DMS 273 treated with DMSO at 0.1 percent for 48 hours (cell line): ENCODE measurements around the gene RBM20.
"Not testable (repeated sequence)": the region's sequence is repeated elsewhere in the genome, so short reads cannot be mapped to it uniquely, and the experiment has no call there.

Experiments
- DNase-seq: peaks from one replicate; lab custom pipeline; 2025; lab: John Stamatoyannopoulos, UW

RBM20 gene

GRCh38 chr10:110679486-110680272, 35.5 kb downstream of the RBM20 start:
- peak; percentile 70 for DNase-seq

GRCh38 chr10:110680273-110681020, 36.3 kb downstream of the RBM20 start:
- DNase-seq = no peak

- no peak for DNase-seq
These were observed 37.0 kb downstream of the RBM20 start for GRCh38 chr10:110681023-110681681.

DNA sequence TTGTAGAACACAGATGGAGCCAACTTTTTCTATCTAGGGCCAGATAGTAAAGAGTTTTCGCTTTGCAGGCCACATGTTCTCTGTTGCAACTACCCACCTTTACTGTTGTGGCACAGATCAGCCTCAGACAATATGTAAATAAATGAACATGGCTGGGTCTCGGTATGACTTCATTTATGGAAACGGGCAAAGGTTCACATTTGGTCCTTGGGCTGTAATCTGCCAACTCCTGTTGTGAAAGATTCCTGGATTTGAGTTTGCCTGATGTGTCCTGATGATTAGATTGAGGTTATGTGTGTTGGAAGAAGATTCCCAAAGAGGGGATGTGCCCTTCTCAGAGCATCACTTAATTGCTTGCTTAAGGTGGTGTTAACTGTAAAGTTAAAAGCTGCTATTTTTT, 38.2 kb downstream of the RBM20 start:
- DNase-seq = no peak

GRCh38 chr10:110684800-110685446, 40.8 kb downstream of the RBM20 start:
- no peak for DNase-seq

GRCh38 chr10:110686047-110686446, 41.9 kb downstream of the RBM20 start:
- no peak for DNase-seq

DNA sequence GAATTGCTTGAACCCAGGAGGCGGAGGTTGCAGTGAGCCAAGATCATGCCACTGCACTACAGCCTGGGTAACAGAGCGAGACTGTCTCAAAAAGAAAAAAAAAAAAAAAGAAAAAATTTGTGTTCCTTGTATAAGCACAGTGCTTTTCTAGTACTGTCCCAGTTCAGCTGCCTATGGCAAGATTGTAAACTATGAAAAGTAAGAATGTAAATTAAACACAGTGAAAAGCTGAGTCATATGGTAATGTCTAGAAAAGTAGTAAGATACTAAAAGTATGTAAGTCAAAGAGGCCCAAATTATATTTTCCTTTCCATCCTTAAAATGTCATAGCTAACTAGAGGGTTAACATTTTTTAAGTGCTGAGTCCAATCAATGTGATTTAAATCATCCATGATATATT, 42.8 kb downstream of the RBM20 start:
- DNase-seq = no peak

- DNase-seq = no peak
These were observed 43.3 kb downstream of the RBM20 start for GRCh38 chr10:110687400-110687799.

- no peak for DNase-seq
These were observed 47.0 kb downstream of the RBM20 start for GRCh38 chr10:110691139-110691538.

GRCh38 chr10:110694263-110694662, 50.1 kb downstream of the RBM20 start:
- no peak for DNase-seq

GRCh38 chr10:110694820-110695538, 50.8 kb downstream of the RBM20 start:
- no peak for DNase-seq

GRCh38 chr10:110695539-110695886, 51.4 kb downstream of the RBM20 start:
- no peak for DNase-seq

- no peak for DNase-seq
These were observed 52.3 kb downstream of the RBM20 start for GRCh38 chr10:110696436-110696835.

DNA sequence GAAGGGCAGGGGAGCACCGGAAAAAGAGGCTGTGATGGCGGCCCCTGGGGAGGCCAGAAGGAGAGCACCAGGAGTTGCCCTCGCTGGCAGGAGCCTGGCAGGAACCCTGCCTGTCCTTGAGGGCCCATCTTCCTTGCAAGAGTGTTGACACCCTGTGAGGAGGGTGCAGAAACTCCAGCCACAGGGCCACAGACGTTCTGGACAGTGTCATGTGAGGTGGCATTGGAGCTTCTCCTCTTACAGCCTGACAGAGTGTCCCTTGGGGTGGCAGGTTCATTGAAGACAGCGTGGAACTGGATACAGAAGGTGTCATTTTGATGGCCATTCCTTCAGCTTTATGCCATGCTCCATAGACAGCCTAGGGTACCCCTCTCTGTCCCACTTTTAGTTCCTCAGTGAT, 54.2 kb downstream of the RBM20 start:
- DNase-seq = no peak

GRCh38 chr10:110698782-110699201, 54.7 kb downstream of the RBM20 start:
- no peak for DNase-seq

DNA sequence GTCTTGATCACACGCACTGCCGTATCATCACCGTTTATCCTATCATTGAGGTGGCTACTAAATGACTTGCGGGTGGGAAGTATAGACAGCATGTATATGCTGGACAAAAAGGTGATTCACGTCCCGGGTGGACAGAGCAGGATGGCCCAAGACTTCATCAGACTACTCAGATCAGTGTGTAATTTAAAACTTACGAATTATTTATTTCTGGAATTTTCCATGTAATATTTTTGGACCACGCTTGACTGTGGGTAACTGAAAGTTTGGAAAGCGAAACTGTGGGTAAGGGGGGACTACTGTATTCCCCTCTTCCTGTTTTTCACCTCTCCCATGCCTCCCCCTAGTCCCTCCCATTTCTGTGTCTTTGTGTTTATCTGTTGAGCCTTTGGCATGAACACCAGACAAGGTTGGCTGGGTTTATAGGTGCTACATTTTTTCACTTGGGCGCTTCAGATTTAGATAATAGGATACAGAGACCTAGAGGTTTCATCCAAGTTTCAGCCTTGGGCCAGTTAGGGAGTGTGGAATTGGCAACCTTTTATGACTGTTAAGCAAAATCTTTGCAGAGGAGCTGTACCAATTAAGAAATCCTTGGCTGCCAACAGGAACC, 55.8 kb downstream of the RBM20 start:
- DNase-seq = no peak

DNA sequence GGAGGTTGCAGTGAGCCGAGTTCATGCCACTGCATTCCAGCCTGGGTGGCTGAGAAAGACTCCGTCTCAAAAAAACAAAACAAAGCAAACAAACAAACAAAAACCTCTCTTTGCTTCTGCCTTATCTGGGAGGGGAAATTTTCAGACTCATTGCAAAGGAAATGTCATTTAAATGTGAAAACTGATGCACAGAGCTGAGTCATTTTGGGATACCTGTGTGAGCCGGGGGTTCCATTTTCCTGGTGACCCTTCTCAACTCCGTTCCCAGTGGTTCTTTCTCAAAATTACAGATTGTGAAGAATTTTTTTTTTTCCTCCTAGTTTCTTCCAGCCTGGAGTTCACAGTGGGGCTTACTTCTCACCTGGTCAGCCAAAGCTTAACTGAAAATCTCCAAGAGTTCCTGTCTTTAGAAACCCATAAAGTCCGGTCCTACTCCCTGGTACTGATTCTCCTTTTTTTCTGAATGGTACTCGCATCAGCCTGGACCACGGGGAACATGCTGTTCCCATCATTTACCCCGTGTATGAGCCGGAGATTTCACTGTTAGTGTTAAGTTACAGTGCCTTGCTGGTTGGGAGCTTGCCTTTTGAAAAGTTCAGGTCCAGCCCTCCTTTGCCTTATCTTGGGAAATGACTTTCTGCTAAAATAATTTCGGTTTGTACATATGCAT, 56.9 kb downstream of the RBM20 start:
- DNase-seq = no peak

- DNase-seq = no peak
These were observed 57.5 kb downstream of the RBM20 start for GRCh38 chr10:110701617-110701971.

GRCh38 chr10:110704070-110704469, 59.9 kb downstream of the RBM20 start:
- no peak for DNase-seq

GRCh38 chr10:110704906-110705476, 60.9 kb downstream of the RBM20 start:
- no peak for DNase-seq

DNA sequence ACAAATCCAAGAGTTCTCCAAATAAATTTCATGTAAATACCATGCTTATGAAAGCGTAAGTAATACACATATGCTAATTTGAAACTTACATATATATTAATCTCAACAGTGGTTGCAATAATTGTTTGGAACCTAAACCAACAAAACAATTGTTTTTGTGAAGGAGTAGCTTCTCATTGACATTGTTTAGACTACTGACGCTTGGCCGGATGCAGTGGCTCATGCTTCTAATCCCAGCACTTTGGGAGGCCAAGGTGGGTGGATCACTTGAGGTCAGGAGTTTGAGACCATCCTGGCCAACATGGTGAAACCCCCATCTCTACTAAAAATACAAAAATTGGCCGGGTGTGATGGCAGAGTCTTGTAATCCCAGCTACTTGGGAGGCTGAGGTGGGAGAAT, 61.5 kb downstream of the RBM20 start:
- not testable (repeated sequence) for DNase-seq
